Heart left ventricle (tissue), 16 donors: ENCODE measurements around the gene RHOT2. TPM values are rescaled to one million over a fixed set of nuclear protein-coding genes. Genes with fewer than 3 reads are reported as not detected.
A peak's percentile ranks its signal among the peaks of the same experiment; 100 is the strongest.

Experiments used
- ATAC-seq, 4 donors: fragments of 200-7000 bp; cut with Tn5 transposase; one replicate each; pipeline ENCODE4 v1.9.1; 2020 to 2022; ENCODE audit warnings: moderate library complexity in 4 of 4, mild to moderate bottlenecking in 3 of 4, moderate number of reproducible peaks in 1 of 4
- DNase-seq, 5 donors: peaks; one replicate each; pipeline ENCODE4 v3.0.0-alpha.2; 2020
- H3K27ac ChIP-seq, 12 donors: fragments of 200-600 bp; sonication (generic) in 4 of 12; one replicate each; pipeline versions ENCODE4 v1.5.0 to v1.8.0; 2016 to 2022; ENCODE audit warnings: mild to moderate bottlenecking in 2 of 12
- H3K27me3 ChIP-seq, 9 donors: fragments of 200-600 bp; sonication (generic) in 2 of 9; one replicate each; pipeline versions ENCODE4 v1.5.1 to v1.8.0; 2016 to 2022; ENCODE audit warnings: mild to moderate bottlenecking in 3 of 9
- H3K36me3 ChIP-seq, 9 donors: fragments of 200-600 bp; sonication (generic) in 2 of 9; one replicate each; pipeline versions ENCODE4 v1.5.0 to v1.8.0; 2018 to 2022; ENCODE audit warnings: mild to moderate bottlenecking in 2 of 9
- H3K4me1 ChIP-seq, 12 donors: fragments of 200-600 bp; sonication (generic) in 4 of 12; one replicate each; pipeline versions ENCODE4 v1.5.0 to v1.8.0; 2016 to 2022; ENCODE audit warnings: mild to moderate bottlenecking in 3 of 12
- H3K4me3 ChIP-seq, 12 donors: fragments of 200-600 bp; sonication (generic) in 4 of 12; one replicate each; pipeline versions ENCODE4 v1.5.0 to v1.8.0; 2017 to 2022; ENCODE audit warnings: mild to moderate bottlenecking in 9 of 12, moderate library complexity in 4 of 12
- H3K9me3 ChIP-seq, 12 donors: fragments of 200-600 bp; sonication (generic) in 4 of 12; one replicate each; pipeline versions ENCODE4 v1.5.0 to v1.8.0; 2016 to 2022; ENCODE audit warnings: mild to moderate bottlenecking in 1 of 12
- POLR2A ChIP-seq, 2 donors: fragments of 450-650 bp; IDR thresholded peaks; one replicate each; pipeline ENCODE4 v1.6.1; 2017; ENCODE audit warnings: antibody characterized with exemption in 2 of 2, mild to moderate bottlenecking in 2 of 2, moderate library complexity in 2 of 2
- WGBS, 4 donors: extraction: QIAGEN DNeasy Blood & Tissue Kit in 2 of 4; methylation state at CpG; one replicate each; pipeline versions ENCODE4 v1.1.5 to v1.1.7; 2013 to 2018; 5-methylcytosine and 5-hydroxymethylcytosine counted together
- intact Hi-C, 10 donors: fragments of 100-400 bp; cut with DNase I; formaldehyde crosslinking; loops; one replicate each; pipeline versions ENCODE4 v1.11.1 to v1.14.2; 2022
- polyA plus RNA-seq, 2 donors: library from polyadenylated mRNA; stranded (reverse); fragments of 200-250 nt; gene quantifications; one replicate each; pipeline ENCODE4 v1.2.3, GENCODE V29; 2013
- total RNA-seq, 9 donors: library from RNA; depleted of rRNA in 2 of 9; stranded (reverse); fragments of >200 nt in 2 of 9; fragmentation: NEBNext Ultra II Directional in 3 of 9; extraction: Animal tissue kit (Norgen Biotek cat#: 25700) in 3 of 9; gene quantifications; one replicate each; pipeline versions ENCODE4 v1.1.0 to v1.2.4, GENCODE V29; 2016 to 2023
- TF ChIP-seq, protein P1 (sequence below), 12 donors: fragments of 200-600 bp; sonication (generic) in 4 of 12; IDR thresholded peaks; one replicate each; pipeline versions ENCODE4 v1.5.0 to v1.8.0; 2018 to 2022; ENCODE audit warnings: antibody characterized with exemption in 12 of 12, mild to moderate bottlenecking in 5 of 12
- donor health status: ischemic (EF 13 %, LVEDD 7.1; RV severe dilation, severe dysfunction).
- donor health status: healthy with polysubstance abuse.
- donor health status: DM: no; HTN: yes; CAD: no.
- donor health status: DM: no; HTN: no; CAD: no.
- donor health status: ischemic (EF 25% LVEDD 6.9; RV normal size, moderate dysfunction).
- donor health status: ischemic (EF 25% LVEDD 5.7; RV mildly dilated, moderate dysfunction).
- donor health status: healthy.
- donor health status: DM: yes; HTN: yes; CAD: no.
- donor health status: ischemic (EF 35%, LVEDD 5.7; RV mildly dilated, moderate dysfunction).
- donor health status: nonischemic (EF 11% LVEDD 7.7; RV severe dilation, severe dysfunction).
- donor health status: DM: yes; HTN: yes; CAD: no.
- donor health status: PGD.
- donor health status: ischemic (EF 29% LVEDD 5.4; RV normal size, mild dysfunction).
- donor health status: nonischemic (EF 23%, LVEDD 6.1; RV moderate dilation, normal function).

The RHOT2 gene
- total and polyA plus RNA-seq, 11 donors = 33.7 to 143 (median 83.5) TPM

DNA sequence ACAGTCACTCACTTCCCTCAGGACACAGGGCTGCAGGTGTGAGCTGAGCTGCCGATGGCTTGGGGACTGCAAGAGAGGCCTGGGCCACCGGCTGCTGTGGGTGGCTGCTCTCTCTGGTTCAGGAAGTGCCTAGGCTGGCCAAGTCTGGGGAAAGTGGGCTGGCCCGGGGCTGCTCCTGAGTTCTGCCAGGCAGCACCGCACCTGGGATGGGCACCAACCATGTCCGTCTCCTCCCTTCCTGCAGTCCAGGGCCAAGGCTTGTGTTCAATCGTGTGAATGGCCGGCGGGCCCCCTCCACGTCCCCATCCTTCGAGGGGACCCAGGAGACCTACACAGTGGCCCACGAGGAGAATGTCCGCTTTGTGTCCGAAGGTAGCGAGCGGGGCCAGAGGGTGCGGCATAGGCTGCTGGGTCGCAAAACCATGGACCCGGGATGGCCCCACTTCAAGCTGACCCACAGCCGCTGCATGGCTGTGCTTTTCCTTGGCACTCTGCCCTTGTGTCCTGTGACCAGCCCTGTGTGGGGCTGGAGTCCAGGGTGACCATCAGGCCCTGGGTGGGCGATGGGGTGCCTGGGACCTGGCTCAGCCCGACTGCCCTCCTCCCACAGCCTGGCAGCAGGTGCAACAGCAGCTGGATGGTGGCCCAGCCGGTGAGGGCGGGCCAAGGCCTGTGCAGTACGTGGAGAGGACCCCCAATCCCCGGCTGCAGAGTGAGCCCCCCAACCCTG, 20.6 kb upstream of the RHOT2 start:
- no peak for DNase-seq
- Histone ChIP-seq H3K36me3 (peaks cover 0 to 3% (median 0%) of the 10 kb centered on the region in 9 donors), H3K9me3 (no peaks in the 10 kb centered on the region), H3K27ac (peak overlapping the region in 10 of 12 donors; percentile 71 to 97 (median 86)), H3K4me1 (peaks cover 3 to 82% (median 48%) of the 10 kb centered on the region in 12 donors), H3K27me3 (no peaks in the 10 kb centered on the region), H3K4me3 (peak overlapping the region in 3 of 12 donors; percentile 7 to 34 (median 33))
- TF ChIP-seq POLR2A (IDR thresholded peaks at IDR 0.05) = no peak
- TF ChIP-seq, protein P1, sequence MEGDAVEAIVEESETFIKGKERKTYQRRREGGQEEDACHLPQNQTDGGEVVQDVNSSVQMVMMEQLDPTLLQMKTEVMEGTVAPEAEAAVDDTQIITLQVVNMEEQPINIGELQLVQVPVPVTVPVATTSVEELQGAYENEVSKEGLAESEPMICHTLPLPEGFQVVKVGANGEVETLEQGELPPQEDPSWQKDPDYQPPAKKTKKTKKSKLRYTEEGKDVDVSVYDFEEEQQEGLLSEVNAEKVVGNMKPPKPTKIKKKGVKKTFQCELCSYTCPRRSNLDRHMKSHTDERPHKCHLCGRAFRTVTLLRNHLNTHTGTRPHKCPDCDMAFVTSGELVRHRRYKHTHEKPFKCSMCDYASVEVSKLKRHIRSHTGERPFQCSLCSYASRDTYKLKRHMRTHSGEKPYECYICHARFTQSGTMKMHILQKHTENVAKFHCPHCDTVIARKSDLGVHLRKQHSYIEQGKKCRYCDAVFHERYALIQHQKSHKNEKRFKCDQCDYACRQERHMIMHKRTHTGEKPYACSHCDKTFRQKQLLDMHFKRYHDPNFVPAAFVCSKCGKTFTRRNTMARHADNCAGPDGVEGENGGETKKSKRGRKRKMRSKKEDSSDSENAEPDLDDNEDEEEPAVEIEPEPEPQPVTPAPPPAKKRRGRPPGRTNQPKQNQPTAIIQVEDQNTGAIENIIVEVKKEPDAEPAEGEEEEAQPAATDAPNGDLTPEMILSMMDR (IDR thresholded peaks at IDR 0.05) = no peak
- peak in 1 of 4 donors; percentile 4 for ATAC-seq
- 61 to 72% (median 70%) methylated on average over 9 to 25 of the region's 25 CpGs for WGBS, 4 donors
- intact Hi-C loops = loop anchor here in 2 of 10 donors (10.0 kb wide), 1 partner anchor 63 kb away; no protein-coding TSS in a partner anchor

DNA sequence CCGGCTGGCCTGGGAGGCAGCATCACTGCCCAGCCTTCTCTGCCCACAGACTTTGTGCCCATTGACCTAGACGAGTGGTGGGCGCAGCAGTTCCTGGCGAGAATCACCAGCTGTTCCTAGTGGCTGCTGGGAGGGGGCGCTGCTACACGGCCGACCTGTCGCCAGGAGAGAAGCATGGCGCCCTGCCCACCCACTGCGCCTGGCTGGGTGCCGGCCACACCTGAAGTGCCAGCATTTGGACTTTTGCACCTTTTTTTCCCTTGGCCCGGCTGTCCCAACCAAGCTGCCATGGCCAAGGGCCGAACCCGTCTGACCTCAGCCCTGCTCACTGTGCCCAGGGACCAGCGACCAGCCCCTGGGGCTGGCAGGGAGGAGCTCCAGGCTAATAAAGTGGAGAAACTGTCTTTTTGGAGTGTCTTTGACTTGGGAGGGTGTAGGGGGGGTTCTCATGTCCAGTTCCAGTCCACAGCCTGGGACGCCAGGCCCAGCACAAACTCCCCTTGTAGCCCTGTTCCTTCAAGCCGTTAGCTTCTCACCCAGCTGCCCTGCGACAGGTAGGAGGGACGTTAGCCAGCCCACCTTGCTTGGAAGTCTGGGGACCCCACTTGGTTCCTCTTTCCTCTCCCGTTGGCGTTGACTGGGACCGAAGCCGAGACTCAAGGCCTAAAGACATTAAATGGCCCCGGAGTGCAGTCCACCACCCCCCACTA, 19.7 kb upstream of the RHOT2 start:
- 44 to 52% (median 50%) methylated on average over 10 to 24 of the region's 24 CpGs for WGBS, 4 donors
- H3K27ac ChIP-seq = peak overlapping the region; percentile 12 to 97 (median 88)
- intact Hi-C loops = loop anchor here in 2 of 10 donors (10.0 kb wide), 1 partner anchor 63 kb away; no protein-coding TSS in a partner anchor
- ATAC-seq (no peak), DNase-seq (no peak)
- peaks cover 0 to 3% (median 0%) of the 10 kb centered on the region in 9 donors for H3K36me3 ChIP-seq
- TF ChIP-seq POLR2A (IDR thresholded peaks at IDR 0.05) = no peak
- TF ChIP-seq, protein P1 (IDR thresholded peaks at IDR 0.05) = peak in 5 of 12 donors; percentile 24 to 40 (median 34)
- H3K9me3 ChIP-seq = no peaks in the 10 kb centered on the region
- peak overlapping the region; percentile 61 to 94 (median 74) for H3K4me3 ChIP-seq
- no peaks in the 10 kb centered on the region for H3K27me3 ChIP-seq
- peaks cover 3 to 73% (median 41%) of the 10 kb centered on the region in 12 donors for H3K4me1 ChIP-seq

DNA sequence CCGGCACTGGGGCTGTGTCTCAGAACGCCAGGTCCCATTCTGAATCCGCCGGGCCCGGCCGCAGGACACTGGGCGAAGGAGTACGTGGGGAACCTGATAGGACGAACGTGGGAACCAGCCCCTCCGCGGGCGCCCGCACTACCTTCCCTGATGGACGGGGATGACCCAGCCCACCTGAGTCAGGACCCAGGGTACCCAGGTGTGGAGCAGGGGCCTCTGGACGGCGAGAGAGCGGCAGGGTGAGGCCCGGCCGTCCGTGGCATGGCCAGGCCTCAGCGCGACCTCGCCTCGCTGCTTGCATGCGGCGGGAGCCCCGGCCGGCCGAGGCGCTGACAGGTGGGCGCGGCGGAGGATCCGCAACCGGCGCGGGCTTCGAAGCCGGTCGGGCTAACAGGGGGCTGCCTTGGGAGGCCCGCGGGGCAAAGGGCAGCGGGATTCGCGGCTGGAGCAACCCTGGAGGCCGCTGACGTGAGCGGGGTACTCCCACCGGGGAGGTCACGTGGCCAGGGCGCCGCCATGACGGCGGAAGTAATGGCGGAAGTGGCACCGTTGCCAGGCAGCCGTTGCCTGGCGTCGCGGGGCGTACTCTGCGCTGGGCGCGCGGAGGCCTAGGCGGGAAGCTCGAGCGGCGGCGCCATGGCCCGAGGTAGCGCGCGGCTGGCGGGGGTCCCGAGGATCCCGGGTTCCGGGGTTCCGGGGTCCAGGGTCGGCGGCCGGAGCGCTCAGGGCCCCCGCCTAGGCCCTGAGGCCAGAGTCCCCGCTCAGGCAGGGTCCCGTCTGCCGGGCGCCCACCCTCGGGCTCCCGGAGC, 18.9 kb upstream of the RHOT2 start, which contains the start of gene WDR90:
TSS of gene WDR90 (plus strand) at position 585 of the 809 bp plus-strand sequence. CDS start at position 637, 52 bp downstream.
- Histone ChIP-seq H3K27ac (peak within 1 kb of the TSS; percentile 76 to 97 (median 88)), H3K9me3 (no peaks in the 10 kb centered on the region), H3K4me3 (peak within 1 kb of the TSS; percentile 61 to 94 (median 74)), H3K36me3 (peaks cover 0 to 7% (median 0%) of the 10 kb centered on the region in 9 donors), H3K27me3 (no peaks in the 10 kb centered on the region), H3K4me1 (peaks cover 3 to 66% (median 40%) of the 10 kb centered on the region in 12 donors)
- no peak for TF ChIP-seq POLR2A (IDR thresholded peaks at IDR 0.05)
- TF ChIP-seq, protein P1 (IDR thresholded peaks at IDR 0.05) = no peak
- DNase-seq = peak; percentile 94 to 97 (median 96)
- 1 to 3% (median 2%) methylated on average over 43 to 91 of the region's 91 CpGs for WGBS, 4 donors
- intact Hi-C loops = loop anchor here in 2 of 10 donors (10.0 kb wide), 1 partner anchor 64 kb away; no protein-coding TSS in a partner anchor
- ATAC-seq = peak; percentile 71 to 88 (median 85)
